ENCODE data around the gene RAB27B.

- TF ChIP-seq POLR2A (IDR thresholded peaks at IDR 0.05), result no peak
- TF ChIP-seq CTCF (IDR thresholded peaks at IDR 0.05 in 4 of 5, conservative IDR thresholded peaks at IDR 0.05 in 1 of 5), result no peak
Measured at GRCh38 chr18:54790109-54790508, 38.2 kb upstream of the RAB27B start.
